BLaER1 treated with 17β-estradiol and CSF1 and Interleukin-3, amounts not matched to agents 10 nM and 100 nM (cell line): Measurements from ENCODE around the gene ATP5PD.
A peak's percentile ranks its signal among the peaks of the same experiment; 100 is the strongest.
"Not testable (repeated sequence)": the region's sequence is repeated elsewhere in the genome, so short reads cannot be mapped to it uniquely, and the experiment has no call there.

Experiments used
- H3K27ac ChIP-seq, 11 experiments: shearing (Covaris generic); formaldehyde crosslinking; 2 replicates each; pipeline ENCODE4 v1.8.1; 2022
- H3K27me3 ChIP-seq, 11 experiments: shearing (Covaris generic); formaldehyde crosslinking; 2 replicates each; pipeline ENCODE4 v1.8.1; 2022
- H3K36me3 ChIP-seq, 11 experiments: shearing (Covaris generic); formaldehyde crosslinking; 2 replicates each; pipeline ENCODE4 v1.8.1; 2022
- H3K4me1 ChIP-seq, 10 experiments: shearing (Covaris generic); formaldehyde crosslinking; 2 replicates each; pipeline ENCODE4 v1.8.1; 2022
- H3K4me2 ChIP-seq, 11 experiments: shearing (Covaris generic); formaldehyde crosslinking; 2 replicates each; pipeline ENCODE4 v1.8.1; 2022
- H3K4me3 ChIP-seq, 10 experiments: shearing (Covaris generic); formaldehyde crosslinking; 2 replicates each; pipeline ENCODE4 v1.8.1; 2022
- H3K9ac ChIP-seq, 11 experiments: shearing (Covaris generic); formaldehyde crosslinking; 2 replicates each; pipeline ENCODE4 v1.8.1; 2022
- H3K9me3 ChIP-seq, 11 experiments: shearing (Covaris generic); formaldehyde crosslinking; replicated peaks in 1 of 11; 2 replicates each; pipeline ENCODE4 v1.8.1; 2022
- H4K20me1 ChIP-seq, 11 experiments: shearing (Covaris generic); formaldehyde crosslinking; 2 replicates each; pipeline ENCODE4 v1.8.1; 2022
- Cebpa-rat ChIP-seq, 11 experiments: shearing (Covaris generic); IDR thresholded peaks; 2 replicates each; pipeline ENCODE4 v1.8.1; 2022

ATP5PD gene

GRCh38 chr17:75073618-75074047 is 26.9 kb upstream of the ATP5PD start:
- Histone ChIP-seq H3K36me3 (no peaks in the 10 kb centered on the region), H3K4me1 (peaks cover 15 to 48% (median 21%) of the 10 kb centered on the region in 10 experiments), H3K4me3 (no peak overlapping the region), H3K9ac (no peak overlapping the region), H3K27ac (no peak overlapping the region), H3K4me2 (no peak overlapping the region; a peak in 1 of 22 replicates), H3K9me3 (no peaks in the 10 kb centered on the region), H4K20me1 (no peaks in the 10 kb centered on the region), H3K27me3 (peaks cover 0 to 31% (median 27%) of the 10 kb centered on the region in 11 experiments; a peak in 21 of 22 replicates)
- TF ChIP-seq Cebpa-rat (IDR thresholded peaks at IDR 0.05), result no peak

- H4K20me1 ChIP-seq, H3K4me2 ChIP-seq, H3K36me3 ChIP-seq, H3K4me3 ChIP-seq, H3K9ac ChIP-seq, H3K27ac ChIP-seq, H3K9me3 ChIP-seq: not testable (repeated sequence)
- peaks cover 0 to 23% (median 20%) of the 10 kb centered on the region in 11 experiments; a peak in 21 of 22 replicates for H3K27me3 ChIP-seq
- peaks cover 10 to 48% (median 17%) of the 10 kb centered on the region in 10 experiments for H3K4me1 ChIP-seq
These were observed 26.1 kb upstream of the ATP5PD start for GRCh38 chr17:75072909-75073308.

GRCh38 chr17:75071478-75072271 is 24.9 kb upstream of the ATP5PD start:
- H4K20me1 ChIP-seq, H3K4me2 ChIP-seq, H3K9me3 ChIP-seq, H3K36me3 ChIP-seq, H3K4me3 ChIP-seq, H3K27ac ChIP-seq, H3K9ac ChIP-seq: not testable (repeated sequence)
- Histone ChIP-seq H3K27me3 (peaks cover 0 to 11% (median 8%) of the 10 kb centered on the region in 11 experiments; a peak in 17 of 22 replicates), H3K4me1 (peaks cover 9 to 48% (median 16%) of the 10 kb centered on the region in 10 experiments)

GRCh38 chr17:75069783-75070182 is 23.0 kb upstream of the ATP5PD start:
- Histone ChIP-seq H3K27me3 (no peaks in the 10 kb centered on the region), H4K20me1 (no peaks in the 10 kb centered on the region), H3K9me3 (no peaks in the 10 kb centered on the region), H3K36me3 (peaks cover under 1 to 8% (median 6%) of the 10 kb centered on the region in 11 experiments; a peak in 16 of 22 replicates), H3K27ac (no peak overlapping the region), H3K4me1 (peaks cover 20 to 48% (median 31%) of the 10 kb centered on the region in 10 experiments), H3K4me3 (no peak overlapping the region), H3K4me2 (no peak overlapping the region), H3K9ac (no peak overlapping the region)
- no peak for TF ChIP-seq Cebpa-rat (IDR thresholded peaks at IDR 0.05)

DNA sequence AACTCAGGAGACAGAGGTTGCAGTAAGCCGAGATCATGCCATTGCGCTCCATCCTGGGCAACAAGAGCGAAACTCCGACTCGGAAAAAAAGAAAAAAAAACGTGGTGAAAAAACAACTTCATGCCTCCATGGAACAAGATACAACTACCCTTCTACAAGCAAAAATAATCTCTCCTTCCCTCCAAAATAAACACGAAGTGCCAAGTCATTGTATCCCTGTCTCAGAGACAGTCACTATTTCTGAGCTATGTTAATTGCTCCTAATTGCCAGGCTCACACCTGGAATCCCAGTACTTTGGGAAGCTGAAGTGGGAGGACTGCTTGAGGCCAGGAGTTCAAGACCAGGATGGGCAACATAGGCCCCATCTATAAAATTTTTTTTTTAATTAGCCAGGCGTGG is 22.0 kb upstream of the ATP5PD start:
- no peak overlapping the region for H3K27ac ChIP-seq
- H3K27me3 ChIP-seq, result no peaks in the 10 kb centered on the region
- H3K9me3 ChIP-seq, result no peaks in the 10 kb centered on the region
- no peak overlapping the region; a peak in 1 of 22 replicates for H3K4me2 ChIP-seq
- no peak for TF ChIP-seq Cebpa-rat (IDR thresholded peaks at IDR 0.05)
- H3K36me3 ChIP-seq, result peaks cover 11 to 18% (median 15%) of the 10 kb centered on the region in 11 experiments; a peak in 21 of 22 replicates
- no peaks in the 10 kb centered on the region for H4K20me1 ChIP-seq
- H3K4me1 ChIP-seq, result peaks cover 20 to 42% (median 31%) of the 10 kb centered on the region in 10 experiments
- no peak overlapping the region for H3K9ac ChIP-seq
- H3K4me3 ChIP-seq, result no peak overlapping the region

DNA sequence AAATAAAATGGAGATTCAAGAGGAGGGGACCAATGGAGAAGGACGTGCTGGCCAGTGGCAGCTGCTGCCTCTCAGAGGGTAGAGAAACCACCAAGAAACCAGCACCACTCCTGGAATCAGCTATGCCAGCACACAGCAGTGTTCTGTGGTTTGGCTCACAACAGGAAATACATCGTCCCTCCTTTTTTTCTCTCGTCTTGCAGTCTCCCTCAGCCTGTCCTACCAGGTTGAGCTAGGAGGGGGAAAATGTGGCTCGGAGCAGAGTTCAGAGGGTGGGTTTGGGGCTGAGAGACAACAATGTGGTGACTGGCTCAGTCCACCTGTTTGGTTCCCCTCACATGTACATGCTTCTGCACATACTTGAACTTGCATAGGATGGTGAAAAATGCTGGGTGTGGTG is 21.1 kb upstream of the ATP5PD start:
- Histone ChIP-seq H3K27ac (peak overlapping the region in 5 of 11 experiments; percentile 19 to 32 (median 29); a peak in 3 of 22 replicates), H3K4me2 (peak overlapping the region; percentile 34 to 85 (median 63); a peak in 21 of 22 replicates), H3K9ac (peak overlapping the region in 1 of 11 experiments; percentile 28; a peak in 2 of 22 replicates)

DNA sequence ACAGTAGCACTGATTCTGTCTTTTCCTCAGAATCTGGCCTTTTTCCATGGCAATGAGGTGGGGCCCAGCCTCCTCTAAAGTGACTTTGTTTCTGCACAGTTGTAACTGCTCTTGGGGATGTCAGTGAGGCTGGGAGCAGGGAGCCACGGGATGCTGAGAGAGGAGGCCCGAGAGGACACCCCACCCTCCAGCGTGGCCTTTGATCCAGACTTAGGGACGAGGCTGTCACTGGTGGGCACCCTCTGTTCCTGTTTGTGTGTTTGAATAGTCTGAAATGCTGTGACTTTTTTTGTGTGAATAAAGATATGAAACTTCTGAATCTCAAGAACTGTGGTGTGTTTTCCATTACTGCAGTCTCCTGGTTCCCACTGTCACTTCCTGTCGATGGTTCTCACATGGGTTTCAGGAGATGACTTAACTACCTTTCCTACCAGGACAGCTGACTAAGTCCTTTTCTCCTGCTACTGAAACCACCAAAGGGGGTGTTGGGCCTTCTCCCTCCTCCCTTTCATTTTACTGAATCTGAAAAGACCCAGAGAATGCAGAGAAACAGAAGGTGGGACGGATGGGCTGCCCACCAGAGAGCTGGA is 18.9 kb upstream of the ATP5PD start:
- no peak for TF ChIP-seq Cebpa-rat (IDR thresholded peaks at IDR 0.05)
- no peaks in the 10 kb centered on the region for H3K27me3 ChIP-seq
- H3K36me3 ChIP-seq, result peaks cover 42 to 49% (median 45%) of the 10 kb centered on the region in 11 experiments
- H3K4me2 ChIP-seq, result peak overlapping the region in 10 of 11 experiments; percentile 11 to 85 (median 60); a peak in 17 of 22 replicates
- H3K4me3 ChIP-seq, result no peak overlapping the region
- peak overlapping the region in 8 of 11 experiments; percentile 11 to 51 (median 30); a peak in 9 of 22 replicates for H3K9ac ChIP-seq
- H4K20me1 ChIP-seq, result no peaks in the 10 kb centered on the region; a peak in 1 of 22 replicates
- H3K27ac ChIP-seq, result peak overlapping the region in 10 of 11 experiments; percentile 3 to 68 (median 38); a peak in 14 of 22 replicates
- peaks cover 20 to 42% (median 31%) of the 10 kb centered on the region in 10 experiments for H3K4me1 ChIP-seq
- no peaks in the 10 kb centered on the region for H3K9me3 ChIP-seq

More for the DNA sequence above, 21.1 kb upstream of the ATP5PD start:
- H3K27me3 ChIP-seq, result no peaks in the 10 kb centered on the region
- peaks cover 20 to 27% (median 24%) of the 10 kb centered on the region in 11 experiments for H3K36me3 ChIP-seq
- H3K4me1 ChIP-seq, result peaks cover 20 to 42% (median 31%) of the 10 kb centered on the region in 10 experiments
- H3K9me3 ChIP-seq, result no peaks in the 10 kb centered on the region
- H3K4me3 ChIP-seq, result no peak overlapping the region
- no peaks in the 10 kb centered on the region; a peak in 1 of 22 replicates for H4K20me1 ChIP-seq
- TF ChIP-seq Cebpa-rat (IDR thresholded peaks at IDR 0.05), result no peak

DNA sequence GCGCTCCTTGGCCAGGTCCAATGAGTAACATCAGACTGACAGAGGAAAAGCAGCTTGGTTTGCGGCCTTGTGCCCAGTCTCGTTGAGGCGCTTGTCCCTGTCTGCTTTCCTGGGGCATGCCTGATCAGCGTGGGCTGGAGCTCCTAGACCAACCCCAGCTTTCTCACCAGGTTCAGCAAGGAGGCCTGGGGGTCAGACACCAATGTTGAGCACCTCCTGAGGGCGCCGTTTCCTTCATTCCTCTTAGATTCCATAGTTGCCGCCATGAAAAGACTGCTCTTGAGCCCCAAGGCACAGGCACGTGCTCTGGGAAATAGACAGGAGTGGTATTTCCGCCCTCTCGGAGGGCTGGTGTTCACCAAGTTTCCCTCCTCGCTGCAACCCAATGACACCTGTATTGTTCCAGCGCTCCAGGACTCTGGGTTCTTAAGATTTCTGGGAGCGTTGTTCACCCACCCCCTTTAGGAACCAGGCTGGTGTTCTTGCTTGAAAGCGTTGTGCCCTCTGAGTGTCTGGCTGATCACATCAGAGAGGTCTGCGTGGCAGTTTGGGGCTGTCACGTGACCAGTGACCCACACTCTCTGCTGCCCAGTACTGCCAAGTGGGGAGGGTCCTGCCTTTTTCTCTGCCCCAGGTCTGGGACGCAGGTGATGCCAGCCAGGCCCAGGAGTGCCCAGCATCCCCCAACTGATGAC is 18.2 kb upstream of the ATP5PD start:
- Histone ChIP-seq H3K27me3 (no peaks in the 10 kb centered on the region), H3K27ac (peak overlapping the region in 9 of 11 experiments; percentile 18 to 68 (median 44); a peak in 14 of 22 replicates), H3K9ac (peak overlapping the region in 8 of 11 experiments; percentile 11 to 51 (median 30); a peak in 9 of 22 replicates), H3K4me2 (peak overlapping the region in 9 of 11 experiments; percentile 11 to 85 (median 69); a peak in 14 of 22 replicates), H3K9me3 (no peaks in the 10 kb centered on the region), H4K20me1 (no peaks in the 10 kb centered on the region; a peak in 1 of 22 replicates), H3K4me1 (peaks cover 26 to 44% (median 34%) of the 10 kb centered on the region in 10 experiments), H3K4me3 (no peak overlapping the region), H3K36me3 (peaks cover 47 to 55% (median 51%) of the 10 kb centered on the region in 11 experiments)
- TF ChIP-seq Cebpa-rat (IDR thresholded peaks at IDR 0.05), result no peak
